HL-60 (cell line): Measurements from ENCODE around the gene CLECL1.

ENCODE experiments used
- GABPA ChIP-seq: IDR thresholded peaks from 2 replicates; pipeline ENCODE4 v1.6.1; 2012; ENCODE audit warnings: low read depth
- POLR2AphosphoS5 ChIP-seq: IDR thresholded peaks from 2 replicates; pipeline ENCODE4 v1.6.1; 2012; ENCODE audit warnings: low read depth
- TF ChIP-seq, protein P1 (sequence below): IDR thresholded peaks from one replicate; pipeline ENCODE4 v1.5.1; 2011; ENCODE audit warnings: low read length, control low read depth, inconsistent platforms; ENCODE audit not compliant: insufficient read depth
- TF ChIP-seq, protein P2 (sequence below): IDR thresholded peaks from 2 replicates; pipeline ENCODE4 v1.6.1; 2012; ENCODE audit warnings: low read depth; ENCODE audit not compliant: insufficient replicate concordance

DNA sequence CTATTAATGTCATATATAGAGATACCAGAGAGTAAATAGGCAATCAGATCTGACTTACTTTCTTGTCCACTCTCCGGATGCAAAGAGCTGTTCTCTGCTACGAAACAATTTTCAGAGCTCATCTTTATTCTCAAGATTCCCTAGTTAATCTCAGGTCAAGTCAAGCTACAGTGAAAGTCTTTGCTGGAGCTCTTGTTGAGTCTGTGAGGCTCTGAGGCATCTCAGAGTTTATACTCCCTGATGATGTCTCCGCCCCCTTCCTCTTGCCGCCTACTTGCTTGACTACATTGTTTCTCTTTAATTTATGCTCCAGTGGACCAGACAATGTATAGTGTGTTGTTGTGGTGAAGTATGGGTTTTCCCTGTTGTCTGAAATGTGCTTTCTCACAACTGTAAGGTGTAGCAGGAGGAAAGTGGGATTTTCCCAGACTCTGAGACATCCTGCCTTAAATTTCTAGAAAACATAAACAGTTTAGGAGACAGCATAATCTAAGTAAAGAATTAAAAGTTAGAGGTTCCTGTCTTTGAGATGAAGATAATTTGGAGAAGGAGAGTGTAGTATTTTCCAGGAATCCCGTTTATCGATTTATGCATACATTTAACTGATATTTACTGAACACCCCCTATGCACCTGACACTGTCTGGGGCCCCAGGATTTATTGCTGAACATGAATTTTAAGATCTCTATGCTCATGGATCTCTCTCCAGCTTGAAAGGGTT lies 28.0 kb upstream of the CLECL1 start, which contains the start of gene CD69:
- TF ChIP-seq, protein P1, sequence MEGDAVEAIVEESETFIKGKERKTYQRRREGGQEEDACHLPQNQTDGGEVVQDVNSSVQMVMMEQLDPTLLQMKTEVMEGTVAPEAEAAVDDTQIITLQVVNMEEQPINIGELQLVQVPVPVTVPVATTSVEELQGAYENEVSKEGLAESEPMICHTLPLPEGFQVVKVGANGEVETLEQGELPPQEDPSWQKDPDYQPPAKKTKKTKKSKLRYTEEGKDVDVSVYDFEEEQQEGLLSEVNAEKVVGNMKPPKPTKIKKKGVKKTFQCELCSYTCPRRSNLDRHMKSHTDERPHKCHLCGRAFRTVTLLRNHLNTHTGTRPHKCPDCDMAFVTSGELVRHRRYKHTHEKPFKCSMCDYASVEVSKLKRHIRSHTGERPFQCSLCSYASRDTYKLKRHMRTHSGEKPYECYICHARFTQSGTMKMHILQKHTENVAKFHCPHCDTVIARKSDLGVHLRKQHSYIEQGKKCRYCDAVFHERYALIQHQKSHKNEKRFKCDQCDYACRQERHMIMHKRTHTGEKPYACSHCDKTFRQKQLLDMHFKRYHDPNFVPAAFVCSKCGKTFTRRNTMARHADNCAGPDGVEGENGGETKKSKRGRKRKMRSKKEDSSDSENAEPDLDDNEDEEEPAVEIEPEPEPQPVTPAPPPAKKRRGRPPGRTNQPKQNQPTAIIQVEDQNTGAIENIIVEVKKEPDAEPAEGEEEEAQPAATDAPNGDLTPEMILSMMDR, result no peak
- TF ChIP-seq POLR2AphosphoS5 (no peak), GABPA (no peak)
- TF ChIP-seq, protein P2, sequence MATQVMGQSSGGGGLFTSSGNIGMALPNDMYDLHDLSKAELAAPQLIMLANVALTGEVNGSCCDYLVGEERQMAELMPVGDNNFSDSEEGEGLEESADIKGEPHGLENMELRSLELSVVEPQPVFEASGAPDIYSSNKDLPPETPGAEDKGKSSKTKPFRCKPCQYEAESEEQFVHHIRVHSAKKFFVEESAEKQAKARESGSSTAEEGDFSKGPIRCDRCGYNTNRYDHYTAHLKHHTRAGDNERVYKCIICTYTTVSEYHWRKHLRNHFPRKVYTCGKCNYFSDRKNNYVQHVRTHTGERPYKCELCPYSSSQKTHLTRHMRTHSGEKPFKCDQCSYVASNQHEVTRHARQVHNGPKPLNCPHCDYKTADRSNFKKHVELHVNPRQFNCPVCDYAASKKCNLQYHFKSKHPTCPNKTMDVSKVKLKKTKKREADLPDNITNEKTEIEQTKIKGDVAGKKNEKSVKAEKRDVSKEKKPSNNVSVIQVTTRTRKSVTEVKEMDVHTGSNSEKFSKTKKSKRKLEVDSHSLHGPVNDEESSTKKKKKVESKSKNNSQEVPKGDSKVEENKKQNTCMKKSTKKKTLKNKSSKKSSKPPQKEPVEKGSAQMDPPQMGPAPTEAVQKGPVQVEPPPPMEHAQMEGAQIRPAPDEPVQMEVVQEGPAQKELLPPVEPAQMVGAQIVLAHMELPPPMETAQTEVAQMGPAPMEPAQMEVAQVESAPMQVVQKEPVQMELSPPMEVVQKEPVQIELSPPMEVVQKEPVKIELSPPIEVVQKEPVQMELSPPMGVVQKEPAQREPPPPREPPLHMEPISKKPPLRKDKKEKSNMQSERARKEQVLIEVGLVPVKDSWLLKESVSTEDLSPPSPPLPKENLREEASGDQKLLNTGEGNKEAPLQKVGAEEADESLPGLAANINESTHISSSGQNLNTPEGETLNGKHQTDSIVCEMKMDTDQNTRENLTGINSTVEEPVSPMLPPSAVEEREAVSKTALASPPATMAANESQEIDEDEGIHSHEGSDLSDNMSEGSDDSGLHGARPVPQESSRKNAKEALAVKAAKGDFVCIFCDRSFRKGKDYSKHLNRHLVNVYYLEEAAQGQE, result no peak
